GM23248 (cell line): Measurements from ENCODE around the gene AP3D1.

ENCODE experiments used
- EZH2 ChIP-seq: fragments of 200-600 bp; sonication (generic); IDR thresholded peaks from 2 replicates; pipeline ENCODE4 v1.6.1; 2018; ENCODE audit warnings: antibody characterized with exemption, mild to moderate bottlenecking; ENCODE audit not compliant: insufficient read depth, poor library complexity, severe bottlenecking
- EZH2phosphoT487 ChIP-seq: fragments of 200-600 bp; sonication (generic); IDR thresholded peaks from 2 replicates; pipeline ENCODE4 v1.6.1; 2018; ENCODE audit warnings: antibody characterized with exemption, moderate library complexity, mild to moderate bottlenecking, low read depth; ENCODE audit not compliant: insufficient read depth

DNA sequence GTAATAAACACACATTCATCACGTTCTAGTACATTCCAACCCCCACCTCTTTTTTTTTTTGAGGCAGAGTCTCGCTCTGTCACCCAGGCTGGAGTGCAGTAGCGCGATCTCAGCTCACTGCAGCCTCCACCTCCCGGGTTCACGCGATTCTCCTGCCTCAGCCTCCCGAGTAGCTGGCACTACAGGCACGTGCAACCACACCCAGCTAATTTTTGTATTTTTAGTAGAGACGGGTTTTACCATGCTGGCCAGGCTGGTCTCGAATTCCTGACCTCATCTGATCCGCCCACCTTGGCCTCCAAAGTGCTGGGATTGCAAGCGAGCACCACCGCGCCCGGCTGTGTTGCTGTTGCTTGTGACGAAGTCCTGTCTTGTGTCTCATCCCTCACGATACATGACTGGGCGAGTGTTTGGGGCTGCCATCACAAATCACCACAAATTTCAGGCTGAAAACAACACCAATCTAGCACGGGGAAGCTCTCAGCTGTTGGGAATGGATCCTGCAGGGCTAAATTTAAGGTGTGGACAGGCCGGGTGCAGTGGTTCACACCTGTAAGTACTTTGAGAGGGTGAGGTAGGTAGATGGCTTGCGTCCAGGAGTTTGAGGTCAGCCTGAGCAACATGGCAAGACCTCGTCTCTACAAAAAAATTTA, 70.9 kb downstream of the AP3D1 start:
- TF ChIP-seq EZH2 (no peak), EZH2phosphoT487 (no peak)
